ENCODE results near the gene MRPL10.

DNA sequence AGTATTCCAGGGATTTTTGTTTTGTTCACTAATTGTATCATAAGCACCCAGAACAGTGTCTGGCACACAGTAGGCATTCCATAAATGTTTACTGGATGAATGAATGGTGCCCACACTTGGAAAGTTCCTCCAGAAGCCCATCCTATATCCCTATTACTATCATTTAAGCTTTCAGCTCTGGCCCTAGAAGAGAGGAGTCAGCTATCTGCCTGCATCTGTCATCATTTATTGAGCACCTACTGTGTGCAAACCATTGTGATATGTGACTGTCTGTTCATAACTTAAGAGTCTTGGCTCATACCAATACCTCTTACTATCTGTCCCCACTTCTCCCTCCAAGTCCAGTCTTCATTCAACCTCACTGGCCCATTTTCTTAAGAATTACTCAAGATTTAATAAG lies 39.7 kb upstream of the MRPL10 start:
- TF ChIP-seq, protein P1, sequence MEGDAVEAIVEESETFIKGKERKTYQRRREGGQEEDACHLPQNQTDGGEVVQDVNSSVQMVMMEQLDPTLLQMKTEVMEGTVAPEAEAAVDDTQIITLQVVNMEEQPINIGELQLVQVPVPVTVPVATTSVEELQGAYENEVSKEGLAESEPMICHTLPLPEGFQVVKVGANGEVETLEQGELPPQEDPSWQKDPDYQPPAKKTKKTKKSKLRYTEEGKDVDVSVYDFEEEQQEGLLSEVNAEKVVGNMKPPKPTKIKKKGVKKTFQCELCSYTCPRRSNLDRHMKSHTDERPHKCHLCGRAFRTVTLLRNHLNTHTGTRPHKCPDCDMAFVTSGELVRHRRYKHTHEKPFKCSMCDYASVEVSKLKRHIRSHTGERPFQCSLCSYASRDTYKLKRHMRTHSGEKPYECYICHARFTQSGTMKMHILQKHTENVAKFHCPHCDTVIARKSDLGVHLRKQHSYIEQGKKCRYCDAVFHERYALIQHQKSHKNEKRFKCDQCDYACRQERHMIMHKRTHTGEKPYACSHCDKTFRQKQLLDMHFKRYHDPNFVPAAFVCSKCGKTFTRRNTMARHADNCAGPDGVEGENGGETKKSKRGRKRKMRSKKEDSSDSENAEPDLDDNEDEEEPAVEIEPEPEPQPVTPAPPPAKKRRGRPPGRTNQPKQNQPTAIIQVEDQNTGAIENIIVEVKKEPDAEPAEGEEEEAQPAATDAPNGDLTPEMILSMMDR (IDR thresholded peaks at IDR 0.05; ENCODE audit: low read length): no peak
- TF ChIP-seq EZH2 (optimal IDR thresholded peaks at IDR 0.05; ENCODE audit: low read depth, low read length) (no peak), EZH2phosphoT487 (IDR thresholded peaks at IDR 0.05; ENCODE audit: low read length) (no peak)

All from MM.1S (cell line).